IPS-20b (cell line): ENCODE data around the gene EPHX1.

Source experiments
- H3K27ac ChIP-seq: one replicate; pipeline ENCODE4 v1.5.1; 2013; ENCODE audit warnings: low read length
- H3K27me3 ChIP-seq: 2 replicates; pipeline ENCODE4 v1.6.1; 2013; ENCODE audit warnings: mild to moderate bottlenecking, low read length, inconsistent platforms; ENCODE audit not compliant: insufficient read depth
- H3K36me3 ChIP-seq: 2 replicates; pipeline ENCODE4 v1.6.1; 2013; ENCODE audit warnings: low read depth, mild to moderate bottlenecking, inconsistent platforms, low read length, moderate library complexity; ENCODE audit not compliant: insufficient read depth
- H3K4me1 ChIP-seq: 2 replicates; pipeline ENCODE4 v1.6.1; 2013; ENCODE audit warnings: mild to moderate bottlenecking, control low read depth, inconsistent platforms, low read length, moderate library complexity; ENCODE audit not compliant: insufficient read depth
- H3K4me3 ChIP-seq: 2 replicates; pipeline ENCODE4 v1.5.1; 2013; ENCODE audit warnings: mild to moderate bottlenecking, low read length, inconsistent platforms
- H3K9ac ChIP-seq: 2 replicates; pipeline ENCODE4 v1.6.1; 2013; ENCODE audit warnings: low read depth, mild to moderate bottlenecking, inconsistent platforms, low read length, moderate library complexity
- H3K9me3 ChIP-seq: 2 replicates; pipeline ENCODE4 v1.6.1; 2013; ENCODE audit warnings: mild to moderate bottlenecking, low read depth, low read length, inconsistent platforms; ENCODE audit not compliant: insufficient read depth

Gene EPHX1

GRCh38 chr1:225890346-225891228 is 80.7 kb downstream of the EPHX1 start:
- H3K27ac ChIP-seq = no peak overlapping the region
- H3K9ac ChIP-seq = peak overlapping the region; percentile 31; the same call in 1 of the 2 replicates
- H3K27me3 ChIP-seq = peaks cover 32% of the 10 kb centered on the region

DNA sequence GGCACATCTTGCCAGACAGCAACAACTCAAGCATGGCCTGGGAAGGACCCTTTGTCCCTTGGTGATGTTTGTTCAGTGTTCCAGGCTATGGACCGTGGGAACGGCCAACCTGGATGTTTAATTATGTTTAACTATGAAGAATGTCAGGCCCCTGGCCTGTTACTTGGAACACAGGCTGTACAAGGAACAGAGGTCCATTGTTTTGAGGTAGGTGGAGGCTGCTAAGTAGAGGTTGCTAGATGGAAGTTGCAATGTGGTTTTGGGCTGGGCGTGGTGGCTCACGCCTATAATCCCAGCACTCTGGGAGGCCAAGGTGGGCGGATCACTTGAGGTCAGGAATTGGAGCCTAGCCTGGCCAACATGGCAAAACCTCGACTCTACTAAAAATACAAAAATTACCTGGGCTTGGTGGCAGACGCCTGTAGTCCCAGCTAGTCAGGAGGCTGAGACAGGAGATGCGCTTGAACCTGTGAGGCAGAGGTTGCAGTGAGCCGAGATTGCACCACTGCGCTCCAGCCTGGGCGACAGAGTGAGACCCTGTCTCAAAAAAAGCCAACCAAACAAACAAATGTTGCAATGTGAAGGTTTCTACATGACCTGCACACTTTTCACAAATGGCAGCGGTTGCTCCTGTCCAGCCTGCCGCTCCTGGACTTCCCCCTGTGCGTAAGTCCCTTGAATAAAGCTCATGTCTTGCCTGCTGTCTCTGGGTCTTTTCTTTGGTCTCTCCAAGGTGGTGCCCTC is 81.5 kb downstream of the EPHX1 start:
- H3K9ac ChIP-seq = peak overlapping the region; percentile 31; the same call in 1 of the 2 replicates
- H3K27me3 ChIP-seq = peaks cover 29% of the 10 kb centered on the region
- no peak overlapping the region for H3K4me3 ChIP-seq
- no peaks in the 10 kb centered on the region for H3K9me3 ChIP-seq
- no peak overlapping the region for H3K27ac ChIP-seq
- peaks cover 15% of the 10 kb centered on the region; the same call in 1 of the 2 replicates for H3K4me1 ChIP-seq
- no peaks in the 10 kb centered on the region for H3K36me3 ChIP-seq

More at GRCh38 chr1:225890346-225891228, 80.7 kb downstream of the EPHX1 start:
- Histone ChIP-seq H3K4me3 (no peak overlapping the region), H3K4me1 (peaks cover 15% of the 10 kb centered on the region; the same call in 1 of the 2 replicates), H3K36me3 (no peaks in the 10 kb centered on the region), H3K9me3 (no peaks in the 10 kb centered on the region)

- Histone ChIP-seq H3K9ac (no peak overlapping the region), H3K27ac (no peak overlapping the region), H3K36me3 (no peaks in the 10 kb centered on the region), H3K27me3 (peaks cover 22% of the 10 kb centered on the region), H3K4me1 (peaks cover 15% of the 10 kb centered on the region; the same call in 1 of the 2 replicates), H3K9me3 (no peaks in the 10 kb centered on the region), H3K4me3 (no peak overlapping the region)
These were observed 82.4 kb downstream of the EPHX1 start for GRCh38 chr1:225892307-225892706.
